T1000 (cell line): Measurements from ENCODE around the gene RLBP1.

ENCODE experiments used
- DNase-seq: peaks from one replicate; lab custom pipeline; 2025; ENCODE audit warnings: mixed read lengths; lab: John Stamatoyannopoulos, UW

The RLBP1 gene

GRCh38 chr15:89205991-89206585, 15.3 kb downstream of the RLBP1 start:
- no peak for DNase-seq

GRCh38 chr15:89203705-89204273, 17.6 kb downstream of the RLBP1 start:
- no peak for DNase-seq

- no peak for DNase-seq
These were observed 19.8 kb downstream of the RLBP1 start for GRCh38 chr15:89201465-89202005.

- DNase-seq: no peak
These were observed 21.2 kb downstream of the RLBP1 start for GRCh38 chr15:89200182-89200581.

GRCh38 chr15:89199746-89200145, 21.6 kb downstream of the RLBP1 start:
- DNase-seq: no peak

GRCh38 chr15:89198934-89199333, 22.4 kb downstream of the RLBP1 start:
- no peak for DNase-seq

- DNase-seq: no peak
These were observed 23.2 kb downstream of the RLBP1 start for GRCh38 chr15:89198196-89198595.

DNA sequence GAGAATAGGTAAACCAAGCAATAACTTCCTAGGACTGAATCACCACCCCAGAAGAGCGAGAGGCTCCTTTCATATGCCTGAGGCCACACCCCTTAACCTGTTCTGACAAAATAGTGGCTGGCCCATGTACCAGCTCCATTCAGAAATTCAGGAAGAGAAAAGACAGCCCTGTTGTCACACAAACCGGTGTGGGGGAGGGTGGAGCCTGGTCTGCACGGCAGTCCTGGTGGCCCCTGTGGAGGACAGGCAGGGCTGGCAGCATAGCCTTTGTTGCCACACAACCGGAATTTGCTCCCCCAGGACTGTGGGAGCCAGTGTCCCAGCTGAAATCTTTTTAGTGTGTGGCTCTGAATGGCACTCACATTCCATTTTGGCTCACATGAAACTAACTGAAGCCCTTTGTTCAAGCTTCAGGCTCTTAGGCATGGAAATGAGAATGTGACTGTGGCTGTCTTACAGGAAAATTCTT, 23.8 kb downstream of the RLBP1 start:
- DNase-seq: no peak

- no peak for DNase-seq
These were observed 24.4 kb downstream of the RLBP1 start for GRCh38 chr15:89196994-89197393.

GRCh38 chr15:89196241-89196640, 25.1 kb downstream of the RLBP1 start:
- no peak for DNase-seq

DNA sequence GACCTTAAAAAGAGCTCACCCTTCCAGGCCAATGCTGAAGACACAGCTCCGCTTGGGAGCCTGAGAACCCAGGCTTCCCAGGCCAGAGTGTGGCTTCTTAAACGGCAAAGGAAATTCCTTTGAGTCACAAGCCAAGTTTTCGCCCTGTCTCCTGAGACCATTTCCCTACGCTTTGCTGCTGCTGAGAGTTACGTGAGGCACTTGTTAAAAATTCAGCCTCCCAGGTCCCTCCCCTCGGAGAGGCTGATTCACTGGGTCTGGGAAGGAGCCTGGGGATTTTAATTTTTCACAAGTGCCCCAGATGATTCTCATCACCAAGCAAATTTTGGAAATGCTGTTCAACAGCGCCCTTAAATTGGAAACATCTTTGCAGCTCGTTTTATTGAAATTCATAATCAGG, 25.5 kb downstream of the RLBP1 start:
- no peak for DNase-seq

DNA sequence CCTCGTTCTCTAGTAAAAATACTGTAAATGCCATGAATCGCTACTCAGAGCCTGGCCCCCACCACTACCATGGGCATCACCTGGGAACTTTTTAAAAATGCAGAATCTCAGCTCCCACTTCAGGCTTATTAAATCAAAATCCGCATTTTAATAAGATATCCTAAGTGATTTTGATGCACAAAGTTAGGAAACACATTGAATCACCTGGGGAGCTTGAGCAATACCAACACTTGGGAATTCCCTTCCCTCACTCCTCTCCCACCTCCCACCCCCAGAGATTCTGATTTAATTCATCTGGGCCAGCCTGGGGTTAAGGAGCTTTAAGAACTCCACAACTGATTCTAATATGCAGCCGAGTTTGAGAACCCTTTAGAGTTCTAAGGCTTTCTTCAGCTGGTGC, 26.8 kb downstream of the RLBP1 start:
- DNase-seq: no peak

DNA sequence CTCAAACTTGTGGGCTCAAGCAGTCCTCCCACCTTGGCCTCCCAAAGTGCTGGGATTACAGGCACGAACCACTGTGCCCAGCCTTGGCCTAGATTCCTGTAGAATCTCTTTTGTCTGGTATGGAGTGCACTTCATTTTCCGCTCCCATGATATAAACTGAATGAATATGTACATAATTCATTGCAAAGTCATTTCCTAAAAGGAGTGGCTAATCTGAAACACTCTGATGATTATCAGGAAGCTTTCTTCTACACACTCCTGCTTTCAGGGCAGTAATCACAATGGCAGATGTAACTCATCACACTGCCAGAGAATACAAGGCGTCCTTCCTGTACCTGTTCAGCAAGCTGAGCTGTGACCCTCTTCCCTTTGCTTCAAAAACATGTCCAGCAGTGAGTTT, 28.6 kb downstream of the RLBP1 start:
- no peak for DNase-seq

- DNase-seq: no peak
These were observed 29.2 kb downstream of the RLBP1 start for GRCh38 chr15:89192136-89192535.

GRCh38 chr15:89187986-89188514, 33.3 kb downstream of the RLBP1 start:
- DNase-seq: no peak

DNA sequence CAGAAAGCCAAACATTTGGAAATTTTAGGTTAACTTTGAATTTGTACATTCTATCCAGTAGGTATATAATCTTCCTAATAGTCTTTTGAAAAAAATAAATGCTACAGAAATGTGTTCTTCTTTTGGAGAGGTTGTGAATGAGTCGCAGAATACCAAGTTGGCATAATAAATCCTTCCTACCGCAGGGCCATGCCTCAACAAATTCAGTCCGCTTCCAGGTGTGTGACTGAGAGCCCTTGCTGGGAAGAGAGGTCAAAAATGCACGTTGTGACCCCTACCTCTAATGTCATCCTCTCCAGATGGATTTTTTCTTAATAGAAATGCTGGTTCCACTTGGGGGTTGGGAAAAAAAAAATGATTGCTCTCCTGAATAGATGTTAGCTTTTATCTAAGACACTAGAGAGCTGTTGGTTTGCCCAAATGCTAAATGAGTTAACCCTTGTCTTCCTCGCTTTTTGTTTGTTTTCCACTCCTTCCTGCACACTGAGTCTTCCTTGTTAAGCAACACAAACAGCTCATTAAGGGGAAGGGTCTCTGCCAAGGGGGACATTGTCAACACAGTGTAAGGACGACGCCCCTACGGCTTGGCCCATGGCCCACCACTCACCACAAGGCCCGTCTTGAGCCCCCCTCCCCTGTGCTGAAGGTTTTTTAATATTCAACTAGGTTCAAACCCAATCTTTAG, 33.9 kb downstream of the RLBP1 start:
- no peak for DNase-seq

DNA sequence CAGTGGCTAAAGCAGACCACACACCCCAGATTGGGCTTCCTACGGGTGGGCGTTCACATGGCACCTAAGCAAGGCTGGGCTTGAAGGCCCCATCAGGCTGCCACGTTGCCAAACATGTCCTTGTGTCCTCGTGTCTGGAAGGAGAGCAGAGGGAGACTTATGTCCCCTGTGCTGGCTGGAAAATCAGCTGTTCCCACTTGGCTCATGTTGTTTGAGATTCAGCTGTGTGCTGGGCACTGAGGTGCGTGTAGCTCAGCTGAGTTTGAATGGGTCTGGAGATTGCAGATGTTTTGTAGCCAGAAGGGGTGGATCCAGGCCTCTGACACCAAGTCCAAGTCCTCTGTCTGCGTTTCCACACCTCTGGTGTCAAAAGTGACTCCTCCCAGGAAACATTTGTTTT, 34.6 kb downstream of the RLBP1 start:
- no peak for DNase-seq

DNA sequence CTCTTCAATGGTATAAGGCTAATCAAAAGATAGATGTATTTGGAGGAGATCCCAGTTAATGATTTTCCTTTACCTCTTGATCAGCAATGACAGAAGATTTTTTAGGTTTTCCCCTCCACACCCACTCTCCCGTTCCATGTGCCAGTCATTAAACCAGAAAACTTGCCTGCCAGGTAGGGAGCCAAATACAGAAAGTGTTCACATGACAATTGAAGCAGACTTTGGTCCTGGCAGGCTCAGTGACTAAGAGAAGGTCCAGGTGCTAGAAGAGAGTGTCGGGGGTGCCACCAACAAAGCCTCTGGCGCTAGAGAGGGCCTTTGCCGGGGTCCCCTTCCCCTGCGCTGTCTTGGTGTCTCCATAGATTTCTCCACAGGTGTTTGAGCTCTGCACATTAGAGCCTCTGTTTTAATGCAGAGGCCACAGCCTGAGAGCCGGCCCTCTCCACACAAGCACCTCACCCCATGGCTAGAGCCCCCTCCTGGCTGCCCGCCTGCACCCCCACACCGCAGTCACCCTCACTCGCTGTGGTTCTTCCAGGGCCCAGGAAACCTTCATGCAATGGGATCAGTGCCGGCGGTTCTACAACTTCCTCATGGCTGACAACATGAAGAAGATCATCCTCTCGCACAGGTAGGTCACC, 36.4 kb downstream of the RLBP1 start:
- no peak for DNase-seq

DNA sequence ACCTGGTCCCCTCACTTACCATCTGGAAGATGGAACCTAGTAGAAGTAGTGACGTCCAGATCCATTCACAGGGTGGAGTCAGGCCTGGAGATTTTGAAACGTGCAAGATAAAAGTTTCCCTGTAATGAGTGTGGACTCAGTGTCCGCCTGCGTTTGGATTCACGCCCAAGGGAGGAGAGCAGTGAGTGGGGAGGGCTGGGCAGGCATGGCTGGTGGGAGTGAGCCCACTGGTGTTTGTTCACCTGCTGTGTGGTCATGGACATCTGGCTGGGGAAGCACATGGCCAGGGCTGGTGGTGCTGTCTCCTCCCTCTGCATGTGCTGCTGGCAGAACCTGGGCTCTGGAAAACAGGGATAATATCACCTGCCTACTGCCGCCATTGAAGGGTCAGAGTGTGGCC, 37.0 kb downstream of the RLBP1 start:
- no peak for DNase-seq

- peak; percentile 60 for DNase-seq
These were observed 41.2 kb downstream of the RLBP1 start for GRCh38 chr15:89179966-89180875.

DNA sequence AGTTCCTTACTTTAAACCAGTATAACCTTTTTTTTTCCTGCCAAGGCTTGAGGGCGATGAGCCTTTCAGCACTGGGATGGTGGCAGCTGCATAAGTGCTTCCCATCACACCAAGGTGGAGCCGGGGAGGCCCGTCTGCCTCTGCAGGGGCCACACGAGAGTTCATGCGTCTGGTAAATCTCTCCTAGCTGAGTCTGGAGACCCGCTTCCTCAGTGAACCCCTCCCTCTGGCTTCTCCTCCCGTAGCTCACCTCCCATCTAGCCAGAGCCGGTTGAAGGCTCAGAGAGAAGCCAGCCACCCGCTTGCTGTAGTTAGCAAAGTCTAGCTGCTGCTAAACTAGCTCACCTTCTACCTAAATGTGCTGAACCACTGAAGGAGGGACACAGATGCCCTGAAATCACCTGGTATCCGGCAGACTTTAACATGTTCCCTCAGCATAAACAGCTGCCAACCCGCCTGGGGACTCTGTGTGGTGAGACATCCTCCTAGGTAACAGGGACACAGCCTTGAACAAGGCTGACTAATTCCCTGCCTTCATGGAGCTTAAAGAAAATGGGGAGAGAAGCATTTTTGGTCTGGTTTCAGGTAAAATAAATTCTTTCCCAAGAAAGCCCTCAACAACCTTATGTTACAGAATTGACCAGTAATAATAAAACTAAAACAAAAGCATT, 42.9 kb downstream of the RLBP1 start:
- DNase-seq: no peak
